GM12892 (cell line): ENCODE results near the gene MOSPD3.
"Not testable (repeated sequence)": the region's sequence is repeated elsewhere in the genome, so short reads cannot be mapped to it uniquely, and the experiment has no call there.

Source experiments
- DNase-seq: peaks from one replicate; pipeline ENCODE4 v3.0.0; 2011; ENCODE audit not compliant: insufficient read length
- FAIRE-seq: peaks from 2 replicates; lab custom pipeline; 2011; peaks lifted over from hg19 to GRCh38; lab: Jason Lieb, UNC
- POLR2A ChIP-seq: IDR thresholded peaks from 2 replicates; pipeline ENCODE4 v1.6.1; 2011; ENCODE audit warnings: low read depth, low read length, control low read depth
- POLR2AphosphoS5 ChIP-seq: IDR thresholded peaks from 2 replicates; pipeline ENCODE4 v1.6.1; 2011; ENCODE audit warnings: low read depth, low read length, control low read depth
- TAF1 ChIP-seq: IDR thresholded peaks from 2 replicates; pipeline ENCODE4 v1.6.1; 2011; ENCODE audit warnings: low read depth, mild to moderate bottlenecking, control low read depth, low read length, borderline replicate concordance

The MOSPD3 gene

GRCh38 chr7:100640517-100641440, 28.4 kb downstream of the MOSPD3 start:
- no peak for DNase-seq
- FAIRE-seq: no peak
- TF ChIP-seq POLR2AphosphoS5 (no peak), POLR2A (no peak), TAF1 (no peak)

GRCh38 chr7:100641463-100641859, 29.1 kb downstream of the MOSPD3 start, which contains the start of gene TFR2:
TSS of gene TFR2 (minus strand) at chr7:100641552. CDS start at chr7:100641509, 43 bp downstream.
- no peak for DNase-seq
- TF ChIP-seq TAF1 (no peak), POLR2A (no peak), POLR2AphosphoS5 (no peak)

GRCh38 chr7:100641860-100642533, 29.7 kb downstream of the MOSPD3 start:
- no peak for FAIRE-seq
- DNase-seq: no peak

More at GRCh38 chr7:100641463-100641859, 29.1 kb downstream of the MOSPD3 start, which contains the start of gene TFR2:
- FAIRE-seq: no peak

GRCh38 chr7:100642534-100642907, 30.2 kb downstream of the MOSPD3 start:
- DNase-seq: peak; percentile 86
- TF ChIP-seq POLR2A: no peak
- no peak for TF ChIP-seq TAF1
- no peak for TF ChIP-seq POLR2AphosphoS5
- FAIRE-seq: peak; percentile 73

More at GRCh38 chr7:100641860-100642533, 29.7 kb downstream of the MOSPD3 start:
- TF ChIP-seq POLR2AphosphoS5: no peak
- no peak for TF ChIP-seq POLR2A
- TF ChIP-seq TAF1: no peak

GRCh38 chr7:100649826-100650565, 37.7 kb downstream of the MOSPD3 start:
- DNase-seq (no peak), FAIRE-seq (no peak)
- TF ChIP-seq TAF1 (no peak), POLR2AphosphoS5 (no peak), POLR2A (no peak)

- FAIRE-seq (no peak), DNase-seq (no peak)
- TF ChIP-seq TAF1 (no peak), POLR2A (no peak)
These were observed 42.8 kb downstream of the MOSPD3 start for GRCh38 chr7:100654908-100655831.

- no peak for FAIRE-seq
- no peak for DNase-seq
- no peak for TF ChIP-seq POLR2A
- TF ChIP-seq POLR2AphosphoS5: no peak
- no peak for TF ChIP-seq TAF1
These were observed 43.8 kb downstream of the MOSPD3 start, which contains the start of gene ACTL6B for GRCh38 chr7:100655908-100656674. TSS of gene ACTL6B (minus strand) at chr7:100656448. CDS start at chr7:100656354, 94 bp downstream.

- FAIRE-seq: not testable (repeated sequence)
These were observed 49.9 kb downstream of the MOSPD3 start for GRCh38 chr7:100662194-100662776.

More at GRCh38 chr7:100662194-100662776, 49.9 kb downstream of the MOSPD3 start:
- DNase-seq: not testable (repeated sequence)
